HepG2 (cell line): ENCODE results near the gene HOMEZ. TPM values are rescaled to one million over a fixed set of nuclear protein-coding genes. Genes with fewer than 3 reads are reported as not detected.

ENCODE experiments used
- ATF1 ChIP-seq: IDR thresholded peaks from 2 replicates; pipeline ENCODE4 v1.6.1; 2016; ENCODE audit warnings: mild to moderate bottlenecking, control low read depth
- CENPX ChIP-seq: sonication (generic); formaldehyde crosslinking; IDR thresholded peaks from 2 replicates; pipeline ENCODE4 v1.9.0; 2021; ENCODE audit warnings: mild to moderate bottlenecking, missing genetic modification reagents, moderate library complexity
- FOXK1 ChIP-seq: sonication (generic); formaldehyde crosslinking; IDR thresholded peaks from 2 replicates; pipeline ENCODE4 v1.4.0; 2020; ENCODE audit warnings: low read depth, missing genetic modification reagents, borderline replicate concordance
- IKZF4 ChIP-seq: sonication (generic); formaldehyde crosslinking; IDR thresholded peaks from 2 replicates; pipeline ENCODE4 v1.5.1; 2020; ENCODE audit warnings: borderline replicate concordance, mild to moderate bottlenecking, low read depth, missing genetic modification reagents; ENCODE audit errors: not compliant biosample characterization
- NR3C1 ChIP-seq: sonication (generic); formaldehyde crosslinking; IDR thresholded peaks from 2 replicates; pipeline ENCODE4 v1.4.0; 2020; ENCODE audit warnings: missing genetic modification reagents
- PATZ1 ChIP-seq: sonication (generic); formaldehyde crosslinking; IDR thresholded peaks from 2 replicates; pipeline ENCODE4 v1.4.0; 2020; ENCODE audit warnings: missing genetic modification reagents
- POGK ChIP-seq: sonication (generic); formaldehyde crosslinking; conservative IDR thresholded peaks from 2 replicates; pipeline ENCODE4 v1.8.0; 2022; ENCODE audit warnings: mild to moderate bottlenecking, moderate library complexity, missing genetic modification reagents
- RNF2 ChIP-seq: fragments of 450-650 bp; conservative IDR thresholded peaks from 2 replicates; pipeline ENCODE4 v1.6.1; 2016; ENCODE audit warnings: low read depth
- SMAD3 ChIP-seq: sonication (generic); formaldehyde crosslinking; IDR thresholded peaks from 2 replicates; pipeline ENCODE4 v1.4.0; 2020; ENCODE audit warnings: missing genetic modification reagents
- SP5 ChIP-seq: IDR thresholded peaks from 2 replicates; pipeline ENCODE4 v1.6.1; 2016; ENCODE audit warnings: low read depth, borderline replicate concordance
- TCF12 ChIP-seq, 2 experiments: fragments of 450-650 bp in 1 of 2; sonication (generic) in 1 of 2; formaldehyde crosslinking in 1 of 2; IDR thresholded peaks; 2 replicates each; pipeline versions ENCODE4 v1.6.1 to v1.8.0; 2017 to 2022; ENCODE audit warnings: antibody characterized with exemption in 1 of 2, mild to moderate bottlenecking in 1 of 2, missing genetic modification reagents in 1 of 2, moderate library complexity in 1 of 2
- TEAD3 ChIP-seq: optimal IDR thresholded peaks from 2 replicates; pipeline ENCODE3; 2016; ENCODE audit warnings: borderline replicate concordance
- TRAFD1 ChIP-seq: sonication (generic); formaldehyde crosslinking; IDR thresholded peaks from 2 replicates; pipeline ENCODE4 v1.5.1; 2020; ENCODE audit warnings: missing genetic modification reagents, mild to moderate bottlenecking, borderline replicate concordance
- ZNF24 ChIP-seq: fragments of 450-650 bp; IDR thresholded peaks from 2 replicates; pipeline ENCODE4 v1.6.1; 2017; ENCODE audit warnings: antibody characterized with exemption, mild to moderate bottlenecking
- ZNF337 ChIP-seq: sonication (generic); formaldehyde crosslinking; IDR thresholded peaks from 2 replicates; pipeline ENCODE4 v1.5.1; 2020; ENCODE audit warnings: missing genetic modification reagents, low read depth, mild to moderate bottlenecking, borderline replicate concordance
- ZNF484 ChIP-seq: sonication (generic); formaldehyde crosslinking; IDR thresholded peaks from 2 replicates; pipeline ENCODE4 v1.5.1; 2020; ENCODE audit warnings: mild to moderate bottlenecking, low read depth, missing genetic modification reagents, borderline replicate concordance
- ZNF513 ChIP-seq: sonication (generic); formaldehyde crosslinking; conservative IDR thresholded peaks from 2 replicates; pipeline ENCODE4 v1.5.0; 2020; ENCODE audit warnings: missing genetic modification reagents
- ZNF839 ChIP-seq: sonication (generic); formaldehyde crosslinking; IDR thresholded peaks from 2 replicates; pipeline ENCODE4 v1.4.0; 2020; ENCODE audit warnings: missing genetic modification reagents, mild to moderate bottlenecking, borderline replicate concordance
- ZSCAN25 ChIP-seq: sonication (generic); formaldehyde crosslinking; IDR thresholded peaks from 2 replicates; pipeline ENCODE4 v1.8.0; 2022; ENCODE audit warnings: mild to moderate bottlenecking, missing genetic modification reagents
- polyA plus RNA-seq, 8 experiments: library from polyadenylated mRNA; depleted of rRNA in 3 of 8; stranded (reverse) in 7 of 8; unstranded in 1 of 8; fragments of >200 nt; fragmentation: Illumina TruSeq in 4 of 8; extraction: Trizol in 4 of 8; gene quantifications; 2 replicates each; pipeline versions ENCODE4 v1.2.1 to v1.2.3, GENCODE V29; 2011 to 2016; ENCODE audit warnings: low read depth in 4 of 8, missing spikeins in 1 of 8, mixed read lengths in 1 of 8; ENCODE audit not compliant: insufficient read depth in 1 of 8
- total RNA-seq, 5 experiments: library from RNA; depleted of rRNA; stranded (reverse); fragments of >200 nt; fragmentation: Illumina TruSeq; extraction: Trizol; gene quantifications; 2 replicates each; pipeline ENCODE4 v1.2.3, GENCODE V29; 2016; ENCODE audit warnings: low read depth in 1 of 5

Gene HOMEZ
- total and polyA plus RNA-seq, 2 of the 13 experiments (the other 11 are each of a cell fraction or from before 2014, with no cell fraction given) = 14.5 to 31.8 TPM

- peak; percentile 94 for TF ChIP-seq ZSCAN25 (CRISPR knock-in tag)
- 0 out of 2 replicates have a peak, but pooled peaks have one; percentile 34 for TF ChIP-seq ZNF513 (CRISPR knock-in tag)
- peak; percentile 54 for TF ChIP-seq SMAD3 (CRISPR knock-in tag)
- TF ChIP-seq ZNF24 = 0 out of 2 replicates have a peak, but pooled peaks have one; percentile 33
- TF ChIP-seq ZNF484 = no peak
- peak; percentile 96 for TF ChIP-seq PATZ1 (CRISPR knock-in tag)
- TF ChIP-seq CENPX (CRISPR knock-in tag) = no peak
- TF ChIP-seq SP5 = peak; percentile 94
- TF ChIP-seq ZNF337 (CRISPR knock-in tag) = peak; percentile 89; the same call in 1 of the 2 replicates
- no peak for TF ChIP-seq NR3C1 (CRISPR knock-in tag)
- TF ChIP-seq RNF2 = peak; percentile 42; the same call in 1 of the 2 replicates
- TF ChIP-seq TRAFD1 (CRISPR knock-in tag) = peak; percentile 16; the same call in 1 of the 2 replicates
- peak; percentile 89; the same call in 1 of the 2 replicates for TF ChIP-seq POGK (CRISPR knock-in tag)
- TF ChIP-seq ZNF839 (CRISPR knock-in tag) = peak; percentile 95
- peak; percentile 90; the same call in 1 of the 2 replicates for TF ChIP-seq FOXK1 (CRISPR knock-in tag)
- peak; percentile 96 for TF ChIP-seq IKZF4 (CRISPR knock-in tag)
- no peak for TF ChIP-seq TCF12 (IDR thresholded peaks at IDR 0.05)
- peak; percentile 89; the same call in 1 of the 2 replicates for TF ChIP-seq TCF12 (CRISPR knock-in tag; IDR thresholded peaks at IDR 0.05)
- peak; percentile 84 for TF ChIP-seq TEAD3 (CRISPR knock-in tag)
- no peak for TF ChIP-seq ATF1 (CRISPR knock-in tag)
These were observed 20.6 kb upstream of the HOMEZ start, which contains the start of gene BCL2L2 (continued) for GRCh38 chr14:23306412-23307145.
